Neural cell (in vitro differentiated cells): ENCODE measurements around the gene LINC00237. TPM values are rescaled to one million over a fixed set of nuclear protein-coding genes. Genes with fewer than 3 reads are reported as not detected.

ENCODE experiments used
- H2AFZ ChIP-seq: fragments of 200-600, 300-800 bp; sonication (generic), shearing (Covaris generic); 2 replicates; pipeline ENCODE4 v1.6.0; 2014; ENCODE audit warnings: low read depth, mild to moderate bottlenecking, antibody characterized with exemption, low read length, moderate library complexity
- H3F3A ChIP-seq: fragments of 200-600 bp; shearing (Covaris generic); 2 replicates; pipeline ENCODE4 v1.6.1; 2016; ENCODE audit warnings: mild to moderate bottlenecking, moderate library complexity, mixed read lengths, antibody characterized with exemption, low read length; ENCODE audit not compliant: insufficient read depth, poor library complexity, severe bottlenecking
- H3K27ac ChIP-seq: fragments of 200-600, 300-800 bp; sonication (generic), shearing (Covaris generic); 2 replicates; pipeline ENCODE4 v1.5.1; 2014; ENCODE audit warnings: mild to moderate bottlenecking, low read length, moderate library complexity
- H3K27me3 ChIP-seq: fragments of 300-800, 200-600 bp; sonication (generic), shearing (Covaris generic); 2 replicates; pipeline ENCODE4 v1.6.0; 2014; ENCODE audit warnings: mild to moderate bottlenecking, low read depth, low read length, moderate library complexity; ENCODE audit not compliant: insufficient read depth
- H3K36me3 ChIP-seq: fragments of 300-800, 200-600 bp; sonication (generic), shearing (Covaris generic); 2 replicates; pipeline ENCODE4 v1.5.1; 2014; ENCODE audit warnings: mild to moderate bottlenecking, antibody characterized with exemption, low read length, moderate library complexity; ENCODE audit not compliant: insufficient read depth
- H3K4me2 ChIP-seq: fragments of 300-800, 200-600 bp; sonication (generic), shearing (Covaris generic); 2 replicates; pipeline ENCODE4 v1.6.0; 2014; ENCODE audit warnings: mild to moderate bottlenecking, low read length
- H3K4me3 ChIP-seq: fragments of 300-800, 200-600 bp; sonication (generic), shearing (Covaris generic); 2 replicates; pipeline ENCODE4 v1.5.1; 2014; ENCODE audit warnings: mild to moderate bottlenecking, low read length, moderate library complexity
- H3K79me2 ChIP-seq: fragments of 200-600 bp; shearing (Covaris generic); replicated peaks from 2 replicates; pipeline ENCODE4 v1.6.0; 2014; ENCODE audit warnings: mild to moderate bottlenecking, low read length, moderate library complexity; ENCODE audit not compliant: insufficient read depth
- H3K9ac ChIP-seq: fragments of 300-800, 200-600 bp; sonication (generic), shearing (Covaris generic); 2 replicates; pipeline ENCODE4 v1.6.1; 2016; ENCODE audit warnings: mild to moderate bottlenecking, low read length, mixed read lengths
- H3K9me2 ChIP-seq: fragments of 200-600 bp; shearing (Covaris generic); 2 replicates; pipeline ENCODE4 v1.6.1; 2016; ENCODE audit warnings: mild to moderate bottlenecking, low read length, mixed read lengths; ENCODE audit not compliant: insufficient read depth
- H3K9me3 ChIP-seq: fragments of 200-600, 300-800 bp; sonication (generic), shearing (Covaris generic); 2 replicates; pipeline ENCODE4 v1.6.1; 2016; ENCODE audit warnings: mild to moderate bottlenecking, mixed run types, low read length, moderate library complexity, mixed read lengths
- H4K20me1 ChIP-seq: fragments of 200-600 bp; shearing (Covaris generic); 2 replicates; pipeline ENCODE4 v1.6.1; 2016; ENCODE audit warnings: mild to moderate bottlenecking, mixed run types; ENCODE audit not compliant: insufficient read depth
- EP300 ChIP-seq: fragments of 450-650 bp; conservative IDR thresholded peaks from 2 replicates; pipeline ENCODE4 v1.6.1; 2014; ENCODE audit warnings: antibody characterized with exemption, mild to moderate bottlenecking, moderate library complexity; ENCODE audit not compliant: poor library complexity, severe bottlenecking
- EZH2 ChIP-seq: fragments of 200-600, 300-800 bp; shearing (Covaris generic), sonication (generic); IDR thresholded peaks from 2 replicates; pipeline ENCODE4 v1.6.1; 2014; ENCODE audit warnings: antibody characterized with exemption, low read length, borderline replicate concordance, mild to moderate bottlenecking; ENCODE audit not compliant: insufficient read depth, poor library complexity, severe bottlenecking
- MXI1 ChIP-seq: fragments of 450-650 bp; conservative IDR thresholded peaks from 2 replicates; pipeline ENCODE4 v1.6.1; 2014; ENCODE audit warnings: antibody characterized with exemption, mild to moderate bottlenecking; ENCODE audit not compliant: poor library complexity, severe bottlenecking
- POLR2AphosphoS5 ChIP-seq: IDR thresholded peaks from 2 replicates; pipeline ENCODE4 v1.6.1; 2012
- RAD21 ChIP-seq: fragments of 450-650 bp; conservative IDR thresholded peaks from 2 replicates; pipeline ENCODE4 v1.6.1; 2014; ENCODE audit warnings: antibody characterized with exemption, mild to moderate bottlenecking, moderate library complexity
- SMC3 ChIP-seq: fragments of 450-650 bp; conservative IDR thresholded peaks from 2 replicates; pipeline ENCODE4 v1.6.1; 2014; ENCODE audit warnings: antibody characterized with exemption, mild to moderate bottlenecking, moderate library complexity; ENCODE audit not compliant: poor library complexity
- TAF1 ChIP-seq: IDR thresholded peaks from 2 replicates; pipeline ENCODE4 v1.6.1; 2012; ENCODE audit warnings: low read depth
- polyA plus RNA-seq: library from polyadenylated mRNA; depleted of rRNA; stranded (reverse); fragments of >200 nt; gene quantifications from 2 replicates; pipeline ENCODE4 v1.2.3, GENCODE V29; 2014
- TF ChIP-seq, protein P1 (sequence below): IDR thresholded peaks from 2 replicates; pipeline ENCODE4 v1.6.1; 2012; ENCODE audit warnings: borderline replicate concordance
- TF ChIP-seq, protein P2 (sequence below): fragments of 450-650 bp; IDR thresholded peaks from 2 replicates; pipeline ENCODE4 v1.5.1; 2014; ENCODE audit warnings: antibody characterized with exemption, mild to moderate bottlenecking, moderate library complexity; ENCODE audit not compliant: poor library complexity, severe bottlenecking

LINC00237 gene
- polyA plus RNA-seq, 1 donor from 2014 or later, result not detected

DNA sequence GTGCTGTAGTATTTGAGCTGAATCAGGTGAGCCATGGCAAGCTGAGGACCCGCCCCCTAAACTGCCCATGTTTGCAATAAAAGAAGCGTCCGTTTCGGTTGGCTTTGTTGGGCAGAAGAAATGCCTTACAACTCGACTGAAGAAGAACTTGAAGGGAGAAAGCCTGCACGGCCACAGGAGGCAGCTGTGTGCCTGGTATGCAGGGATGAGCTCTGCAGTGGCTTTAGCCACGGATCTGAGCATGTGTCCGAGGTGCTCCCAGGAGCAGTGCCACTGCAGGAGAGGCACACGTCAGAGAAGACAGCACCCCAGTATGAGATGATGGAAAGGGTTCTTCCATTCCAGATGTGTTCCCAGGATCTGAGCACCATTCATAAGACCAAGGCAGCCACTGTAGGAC, 43.2 kb upstream of the LINC00237 start:
- H4K20me1 ChIP-seq, result no peaks in the 10 kb centered on the region
- H3K9me2 ChIP-seq, result no peaks in the 10 kb centered on the region
- no peaks in the 10 kb centered on the region for H3F3A ChIP-seq
- no peaks in the 10 kb centered on the region for H3K27me3 ChIP-seq
- H2AFZ ChIP-seq, result no peak overlapping the region
- no peaks in the 10 kb centered on the region for H3K79me2 ChIP-seq
- no peaks in the 10 kb centered on the region for H3K9me3 ChIP-seq
- H3K4me3 ChIP-seq, result no peak overlapping the region
- H3K36me3 ChIP-seq, result no peaks in the 10 kb centered on the region
- no peak overlapping the region for H3K27ac ChIP-seq
- H3K9ac ChIP-seq, result no peak overlapping the region
- TF ChIP-seq RAD21 (no peak), MXI1 (no peak), SMC3 (no peak)
- TF ChIP-seq, protein P1, sequence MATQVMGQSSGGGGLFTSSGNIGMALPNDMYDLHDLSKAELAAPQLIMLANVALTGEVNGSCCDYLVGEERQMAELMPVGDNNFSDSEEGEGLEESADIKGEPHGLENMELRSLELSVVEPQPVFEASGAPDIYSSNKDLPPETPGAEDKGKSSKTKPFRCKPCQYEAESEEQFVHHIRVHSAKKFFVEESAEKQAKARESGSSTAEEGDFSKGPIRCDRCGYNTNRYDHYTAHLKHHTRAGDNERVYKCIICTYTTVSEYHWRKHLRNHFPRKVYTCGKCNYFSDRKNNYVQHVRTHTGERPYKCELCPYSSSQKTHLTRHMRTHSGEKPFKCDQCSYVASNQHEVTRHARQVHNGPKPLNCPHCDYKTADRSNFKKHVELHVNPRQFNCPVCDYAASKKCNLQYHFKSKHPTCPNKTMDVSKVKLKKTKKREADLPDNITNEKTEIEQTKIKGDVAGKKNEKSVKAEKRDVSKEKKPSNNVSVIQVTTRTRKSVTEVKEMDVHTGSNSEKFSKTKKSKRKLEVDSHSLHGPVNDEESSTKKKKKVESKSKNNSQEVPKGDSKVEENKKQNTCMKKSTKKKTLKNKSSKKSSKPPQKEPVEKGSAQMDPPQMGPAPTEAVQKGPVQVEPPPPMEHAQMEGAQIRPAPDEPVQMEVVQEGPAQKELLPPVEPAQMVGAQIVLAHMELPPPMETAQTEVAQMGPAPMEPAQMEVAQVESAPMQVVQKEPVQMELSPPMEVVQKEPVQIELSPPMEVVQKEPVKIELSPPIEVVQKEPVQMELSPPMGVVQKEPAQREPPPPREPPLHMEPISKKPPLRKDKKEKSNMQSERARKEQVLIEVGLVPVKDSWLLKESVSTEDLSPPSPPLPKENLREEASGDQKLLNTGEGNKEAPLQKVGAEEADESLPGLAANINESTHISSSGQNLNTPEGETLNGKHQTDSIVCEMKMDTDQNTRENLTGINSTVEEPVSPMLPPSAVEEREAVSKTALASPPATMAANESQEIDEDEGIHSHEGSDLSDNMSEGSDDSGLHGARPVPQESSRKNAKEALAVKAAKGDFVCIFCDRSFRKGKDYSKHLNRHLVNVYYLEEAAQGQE, result no peak
- H3K4me2 ChIP-seq, result no peak overlapping the region

DNA sequence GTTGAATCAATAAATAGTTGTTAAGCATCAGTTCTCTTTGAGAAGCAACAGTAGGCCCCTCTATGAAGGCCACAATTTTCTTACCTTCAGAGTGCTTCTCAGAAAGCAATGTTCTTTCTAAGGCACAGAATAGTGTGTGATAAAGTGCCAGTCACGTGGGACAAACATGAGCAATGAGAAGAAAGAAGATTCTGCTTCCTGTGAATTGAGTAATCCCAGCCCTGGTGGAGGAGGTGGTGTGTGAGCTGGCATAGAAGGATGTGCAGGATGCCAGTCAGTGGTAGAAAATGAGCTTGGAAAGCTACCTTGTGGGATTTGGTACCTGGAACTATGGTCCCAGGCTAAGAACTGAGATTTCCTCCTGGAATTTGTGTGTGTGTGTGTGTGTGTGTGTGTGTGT, 41.4 kb upstream of the LINC00237 start:
- Histone ChIP-seq H2AFZ (no peak overlapping the region), H4K20me1 (no peaks in the 10 kb centered on the region), H3K4me2 (no peak overlapping the region), H3K36me3 (no peaks in the 10 kb centered on the region), H3K27me3 (no peaks in the 10 kb centered on the region), H3K4me3 (no peak overlapping the region), H3K9me3 (no peaks in the 10 kb centered on the region), H3K9me2 (no peaks in the 10 kb centered on the region), H3K79me2 (no peaks in the 10 kb centered on the region), H3K9ac (no peak overlapping the region), H3K27ac (no peak overlapping the region), H3F3A (no peaks in the 10 kb centered on the region)
- no peak for TF ChIP-seq TAF1

GRCh38 chr20:21146215-21146614, 40.1 kb upstream of the LINC00237 start:
- H4K20me1 ChIP-seq, result no peaks in the 10 kb centered on the region
- no peaks in the 10 kb centered on the region for H3K27me3 ChIP-seq
- H3K9me3 ChIP-seq, result no peaks in the 10 kb centered on the region
- H3F3A ChIP-seq, result no peaks in the 10 kb centered on the region
- no peak overlapping the region for H3K9ac ChIP-seq
- H3K4me2 ChIP-seq, result no peak overlapping the region
- H3K36me3 ChIP-seq, result no peaks in the 10 kb centered on the region
- H3K4me3 ChIP-seq, result no peak overlapping the region
- H3K9me2 ChIP-seq, result no peaks in the 10 kb centered on the region
- H3K79me2 ChIP-seq, result no peaks in the 10 kb centered on the region
- no peak for TF ChIP-seq TAF1
- no peak for TF ChIP-seq POLR2AphosphoS5
- no peak for TF ChIP-seq EP300
- no peak for TF ChIP-seq MXI1
- TF ChIP-seq, protein P2, sequence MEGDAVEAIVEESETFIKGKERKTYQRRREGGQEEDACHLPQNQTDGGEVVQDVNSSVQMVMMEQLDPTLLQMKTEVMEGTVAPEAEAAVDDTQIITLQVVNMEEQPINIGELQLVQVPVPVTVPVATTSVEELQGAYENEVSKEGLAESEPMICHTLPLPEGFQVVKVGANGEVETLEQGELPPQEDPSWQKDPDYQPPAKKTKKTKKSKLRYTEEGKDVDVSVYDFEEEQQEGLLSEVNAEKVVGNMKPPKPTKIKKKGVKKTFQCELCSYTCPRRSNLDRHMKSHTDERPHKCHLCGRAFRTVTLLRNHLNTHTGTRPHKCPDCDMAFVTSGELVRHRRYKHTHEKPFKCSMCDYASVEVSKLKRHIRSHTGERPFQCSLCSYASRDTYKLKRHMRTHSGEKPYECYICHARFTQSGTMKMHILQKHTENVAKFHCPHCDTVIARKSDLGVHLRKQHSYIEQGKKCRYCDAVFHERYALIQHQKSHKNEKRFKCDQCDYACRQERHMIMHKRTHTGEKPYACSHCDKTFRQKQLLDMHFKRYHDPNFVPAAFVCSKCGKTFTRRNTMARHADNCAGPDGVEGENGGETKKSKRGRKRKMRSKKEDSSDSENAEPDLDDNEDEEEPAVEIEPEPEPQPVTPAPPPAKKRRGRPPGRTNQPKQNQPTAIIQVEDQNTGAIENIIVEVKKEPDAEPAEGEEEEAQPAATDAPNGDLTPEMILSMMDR, result no peak
- no peak for TF ChIP-seq SMC3
- no peak for TF ChIP-seq RAD21
- TF ChIP-seq, protein P1, result no peak
- no peak for TF ChIP-seq EZH2
- H3K27ac ChIP-seq, result no peak overlapping the region
- no peak overlapping the region for H2AFZ ChIP-seq
